GM12864 (cell line): Measurements from ENCODE around the gene RAB11B.

Experiments used
- DNase-seq: peaks from one replicate; pipeline ENCODE4 v3.0.0-alpha.2; 2011; ENCODE audit warnings: low read depth
- H3K4me3 ChIP-seq: 2 replicates; pipeline ENCODE4 v1.5.1; 2011; ENCODE audit warnings: mild to moderate bottlenecking, low read depth, low read length, control low read depth
- TF ChIP-seq, protein P1 (sequence below): IDR thresholded peaks from 2 replicates; pipeline ENCODE4 v1.5.1; 2011; ENCODE audit warnings: low read depth, mild to moderate bottlenecking, moderate library complexity, low read length, control low read depth, inconsistent platforms; ENCODE audit errors: missing control alignments

The RAB11B gene

DNA sequence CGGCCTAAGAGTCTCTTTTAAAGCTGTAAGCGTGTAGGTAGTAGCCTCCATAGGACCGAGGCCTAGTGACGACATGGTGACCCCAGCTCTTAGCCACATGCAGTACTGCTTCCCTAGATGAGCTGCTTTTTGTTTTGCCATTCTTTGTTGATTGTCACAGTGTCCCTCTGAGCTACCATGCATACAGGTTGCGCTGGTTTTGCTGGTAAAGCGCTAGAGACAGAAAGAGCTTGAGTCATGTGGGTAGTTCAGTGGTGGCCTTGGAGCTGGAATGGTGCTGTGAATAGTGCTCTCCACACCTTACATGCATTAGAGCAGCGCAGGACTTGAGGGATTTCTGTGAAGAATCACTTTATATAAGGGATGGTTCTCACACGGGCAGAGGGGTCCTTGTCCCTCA is 59.7 kb downstream of the RAB11B start:
- TF ChIP-seq, protein P1, sequence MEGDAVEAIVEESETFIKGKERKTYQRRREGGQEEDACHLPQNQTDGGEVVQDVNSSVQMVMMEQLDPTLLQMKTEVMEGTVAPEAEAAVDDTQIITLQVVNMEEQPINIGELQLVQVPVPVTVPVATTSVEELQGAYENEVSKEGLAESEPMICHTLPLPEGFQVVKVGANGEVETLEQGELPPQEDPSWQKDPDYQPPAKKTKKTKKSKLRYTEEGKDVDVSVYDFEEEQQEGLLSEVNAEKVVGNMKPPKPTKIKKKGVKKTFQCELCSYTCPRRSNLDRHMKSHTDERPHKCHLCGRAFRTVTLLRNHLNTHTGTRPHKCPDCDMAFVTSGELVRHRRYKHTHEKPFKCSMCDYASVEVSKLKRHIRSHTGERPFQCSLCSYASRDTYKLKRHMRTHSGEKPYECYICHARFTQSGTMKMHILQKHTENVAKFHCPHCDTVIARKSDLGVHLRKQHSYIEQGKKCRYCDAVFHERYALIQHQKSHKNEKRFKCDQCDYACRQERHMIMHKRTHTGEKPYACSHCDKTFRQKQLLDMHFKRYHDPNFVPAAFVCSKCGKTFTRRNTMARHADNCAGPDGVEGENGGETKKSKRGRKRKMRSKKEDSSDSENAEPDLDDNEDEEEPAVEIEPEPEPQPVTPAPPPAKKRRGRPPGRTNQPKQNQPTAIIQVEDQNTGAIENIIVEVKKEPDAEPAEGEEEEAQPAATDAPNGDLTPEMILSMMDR = no peak
- no peak overlapping the region for H3K4me3 ChIP-seq
- DNase-seq = no peak

DNA sequence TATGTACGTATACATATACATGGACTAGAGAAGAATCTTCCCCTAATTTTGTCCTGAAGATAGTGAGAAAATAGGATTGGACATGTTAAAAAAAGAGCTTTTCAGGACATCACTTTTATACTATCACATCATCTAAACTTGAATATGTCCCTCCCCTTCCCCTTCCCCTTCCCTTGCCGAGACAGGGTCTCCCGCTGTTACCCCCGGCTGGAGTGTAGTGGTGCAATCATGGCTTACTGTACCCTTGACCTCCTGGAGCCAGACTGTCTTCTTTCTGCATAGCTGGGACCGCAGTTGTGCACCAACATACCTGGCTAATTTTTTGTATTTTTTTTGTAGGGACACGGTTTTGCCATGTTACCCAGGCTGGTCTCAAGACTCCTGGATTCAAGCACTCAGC is 61.2 kb downstream of the RAB11B start:
- TF ChIP-seq, protein P1 = no peak
- DNase-seq = no peak
- no peak overlapping the region for H3K4me3 ChIP-seq

DNA sequence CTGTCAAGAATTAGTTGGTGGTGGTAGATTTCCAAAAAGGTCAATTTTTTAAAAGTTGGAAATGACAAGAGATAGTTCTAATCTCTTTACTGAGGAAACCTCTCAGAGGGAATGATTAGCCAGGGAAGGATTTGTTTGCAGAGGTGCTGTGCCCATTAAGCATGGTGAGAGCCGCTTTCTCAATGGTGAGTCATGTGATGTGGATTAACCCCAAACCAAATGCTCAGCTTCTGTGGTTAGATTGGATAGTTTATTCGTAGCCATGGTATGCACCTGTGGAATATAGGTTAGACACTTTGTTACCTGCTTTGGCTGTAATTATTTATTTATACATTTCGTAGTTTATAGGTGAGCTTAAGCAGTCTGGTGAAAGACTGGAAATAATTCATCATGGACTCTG is 61.7 kb downstream of the RAB11B start:
- H3K4me3 ChIP-seq = no peak overlapping the region
- TF ChIP-seq, protein P1 = no peak
- DNase-seq = no peak

DNA sequence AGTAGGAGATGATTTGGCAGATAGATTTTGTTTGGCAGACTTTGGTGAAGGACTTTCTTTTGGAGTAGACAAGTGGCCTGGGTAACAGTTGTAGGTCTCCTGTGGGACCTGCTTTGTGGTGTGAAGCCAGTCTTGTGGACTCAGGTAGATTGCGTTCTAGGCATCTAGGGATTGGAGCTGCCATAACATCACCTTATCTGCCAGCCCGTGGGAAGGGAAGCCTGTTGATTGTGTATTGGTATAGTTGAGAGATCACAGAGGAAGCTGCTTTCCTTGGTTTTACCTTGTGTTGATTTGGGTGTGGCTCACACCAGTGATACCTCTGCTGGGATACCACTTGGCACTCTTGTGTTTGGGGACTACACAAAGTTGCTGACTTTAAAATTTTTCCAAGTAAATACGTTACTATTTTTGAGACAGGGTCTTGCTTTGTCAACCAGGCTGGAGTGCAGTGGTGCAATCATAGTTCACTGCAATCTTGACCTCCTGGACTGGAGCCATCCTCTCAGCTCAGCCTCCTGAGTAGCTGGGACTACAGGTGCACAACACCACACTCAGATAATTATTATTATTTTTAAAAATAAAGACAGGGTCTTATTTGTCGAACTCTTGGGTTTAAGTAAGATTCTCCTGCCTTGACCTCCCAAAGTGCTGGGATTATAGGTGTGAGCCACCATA is 62.4 kb downstream of the RAB11B start:
- H3K4me3 ChIP-seq = no peak overlapping the region
- TF ChIP-seq, protein P1 = no peak

DNA sequence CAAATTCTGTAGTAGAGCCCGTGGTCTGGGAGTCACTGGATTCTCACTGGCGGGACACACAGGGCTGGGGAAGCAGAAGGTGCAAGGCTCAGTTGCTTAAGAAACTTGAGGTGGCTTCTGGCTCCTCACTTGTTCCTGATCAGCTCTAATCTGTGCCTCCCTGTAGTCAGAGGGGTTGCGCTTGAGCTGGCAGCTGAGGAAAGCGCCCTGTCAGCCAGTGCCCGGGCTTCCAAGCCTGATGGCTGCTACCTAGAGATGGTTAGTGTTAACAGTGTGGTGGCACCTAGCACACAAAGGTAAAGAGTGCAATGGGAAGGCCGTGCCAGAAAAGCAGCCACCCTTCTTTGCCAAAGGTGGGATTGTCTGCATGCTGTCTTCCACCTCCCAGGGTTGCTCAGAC is 63.5 kb downstream of the RAB11B start:
- no peak overlapping the region for H3K4me3 ChIP-seq
- DNase-seq = no peak
- TF ChIP-seq, protein P1 = no peak

More for the DNA sequence above, 62.4 kb downstream of the RAB11B start:
- no peak for DNase-seq
